Spleen (tissue), 11 donors: ENCODE data around the gene CPT1A. TPM values are rescaled to one million over a fixed set of nuclear protein-coding genes. Genes with fewer than 3 reads are reported as not detected.

Experiments
- DNase-seq: peaks from one replicate; pipeline ENCODE4 v3.0.0-alpha.2; 2020
- H3K27ac ChIP-seq, 8 donors: fragments of 200-600 bp; sonication (generic) in 7 of 8; 1 replicate in 4 of 8; 2 replicates in 4 of 8; pipeline versions ENCODE4 v1.5.0 to v1.8.0; 2016 to 2021; ENCODE audit warnings: inconsistent platforms in 4 of 8, mild to moderate bottlenecking in 4 of 8, moderate library complexity in 1 of 8
- H3K27me3 ChIP-seq, 7 donors: fragments of 200-600 bp; sonication (generic) in 6 of 7; replicated peaks in 1 of 7; 1 replicate in 4 of 7; 2 replicates in 3 of 7; pipeline versions ENCODE4 v1.5.0 to v1.8.0; 2016 to 2021; ENCODE audit warnings: inconsistent platforms in 3 of 7, mild to moderate bottlenecking in 1 of 7
- H3K36me3 ChIP-seq, 6 donors: fragments of 200-600 bp; sonication (generic) in 5 of 6; 1 replicate in 4 of 6; 2 replicates in 2 of 6; pipeline versions ENCODE4 v1.5.0 to v1.8.0; 2016 to 2021; ENCODE audit warnings: inconsistent platforms in 2 of 6
- H3K4me1 ChIP-seq, 6 donors: fragments of 200-600 bp; sonication (generic) in 5 of 6; 1 replicate in 3 of 6; 2 replicates in 3 of 6; pipeline versions ENCODE4 v1.5.0 to v1.8.0; 2016 to 2021; ENCODE audit warnings: inconsistent platforms in 3 of 6
- H3K4me3 ChIP-seq, 8 donors: fragments of 200-600 bp; sonication (generic) in 7 of 8; 1 replicate in 4 of 8; 2 replicates in 4 of 8; pipeline versions ENCODE4 v1.5.0 to v1.8.0; 2016 to 2021; ENCODE audit warnings: inconsistent platforms in 4 of 8, mild to moderate bottlenecking in 4 of 8, moderate library complexity in 2 of 8
- H3K9me3 ChIP-seq, 8 donors: fragments of 200-600 bp; sonication (generic) in 7 of 8; 1 replicate in 4 of 8; 2 replicates in 4 of 8; pipeline versions ENCODE4 v1.5.0 to v1.8.0; 2016 to 2021; ENCODE audit warnings: inconsistent platforms in 4 of 8
- CTCF ChIP-seq, 11 experiments: fragments of 200-600 bp in 7 of 11; fragments of 450-650 bp in 4 of 11; sonication (generic) in 4 of 11; IDR thresholded peaks in 8 of 11; conservative IDR thresholded peaks in 3 of 11; 1 replicate in 7 of 11; 2 replicates in 4 of 11; pipeline versions ENCODE4 v1.4.0 to v1.8.0; 2016 to 2021; ENCODE audit warnings: antibody characterized with exemption in 11 of 11, inconsistent platforms in 4 of 11, mild to moderate bottlenecking in 1 of 11
- POLR2A ChIP-seq, 3 donors: fragments of 450-650 bp; IDR thresholded peaks; one replicate each; pipeline ENCODE4 v1.5.1; 2017; ENCODE audit warnings: antibody characterized with exemption in 3 of 3, mild to moderate bottlenecking in 1 of 3
- POLR2AphosphoS5 ChIP-seq, 3 donors: sonication (generic); formaldehyde crosslinking; IDR thresholded peaks; one replicate each; pipeline ENCODE4 v1.5.1; 2017; ENCODE audit warnings: antibody characterized with exemption in 3 of 3
- WGBS, 5 donors: extraction: QIAGEN DNeasy Blood & Tissue Kit in 3 of 5; methylation state at CpG; one replicate each; pipeline versions ENCODE4 v1.1.5 to v1.1.7; 2013 to 2018; 5-methylcytosine and 5-hydroxymethylcytosine counted together
- intact Hi-C: fragments of 100-400 bp; cut with DNase I; formaldehyde crosslinking; loops from one replicate; pipeline ENCODE4 v1.15.0; 2023; ENCODE audit warnings: low total_unique reads
- polyA plus RNA-seq, 3 donors: library from polyadenylated mRNA; stranded (reverse); fragments of 200-250 nt; gene quantifications; one replicate each; pipeline ENCODE4 v1.2.1, GENCODE V29; 2013
- total RNA-seq, 7 donors: library from RNA; depleted of rRNA in 3 of 7; stranded (reverse); fragments of >200 nt in 3 of 7; fragmentation: NEBNext Ultra II Directional in 4 of 7; extraction: Animal tissue kit (Norgen Biotek cat#: 25700) in 4 of 7; gene quantifications; one replicate each; pipeline versions ENCODE4 v1.1.0 to v1.2.1, GENCODE V29; 2016 to 2021
- donor health status: healthy with polysubstance abuse.
- donor health status: DM: no; HTN: no; CAD: no; lungs with moderate emphysema.
- donor health status: DM: no; HTN: no; CAD: no.
- donor health status: Bipolar disorder and iron deficiency.
- donor health status: healthy.
- donor health status: DM: no; HTN: no; CAD: no.
- donor health status: DM: yes; HTN: yes; CAD: no.

CPT1A gene
- total and polyA plus RNA-seq, 10 donors, result 6.7 to 118 (median 69.4) TPM

GRCh38 chr11:68819362-68819761 is 22.4 kb downstream of the CPT1A start:
- no peak for DNase-seq
- no peaks in the 10 kb centered on the region for H3K27me3 ChIP-seq
- TF ChIP-seq POLR2A (IDR thresholded peaks at IDR 0.05) (no peak), POLR2AphosphoS5 (IDR thresholded peaks at IDR 0.05) (no peak), CTCF (IDR thresholded peaks at IDR 0.05 in 8 of 11, conservative IDR thresholded peaks at IDR 0.05 in 3 of 11) (no peak)
- 82 to 96% (median 85%) methylated on average over 10 of the region's 10 CpGs for WGBS, 5 donors
- peaks cover 0 to 64% (median 34%) of the 10 kb centered on the region in 6 donors for H3K4me1 ChIP-seq
- intact Hi-C loops, result no loop called here
- no peak overlapping the region for H3K4me3 ChIP-seq
- H3K27ac ChIP-seq, result no peak overlapping the region
- peaks cover 0 to 49% (median 15%) of the 10 kb centered on the region in 6 donors for H3K36me3 ChIP-seq
- H3K9me3 ChIP-seq, result no peaks in the 10 kb centered on the region

DNA sequence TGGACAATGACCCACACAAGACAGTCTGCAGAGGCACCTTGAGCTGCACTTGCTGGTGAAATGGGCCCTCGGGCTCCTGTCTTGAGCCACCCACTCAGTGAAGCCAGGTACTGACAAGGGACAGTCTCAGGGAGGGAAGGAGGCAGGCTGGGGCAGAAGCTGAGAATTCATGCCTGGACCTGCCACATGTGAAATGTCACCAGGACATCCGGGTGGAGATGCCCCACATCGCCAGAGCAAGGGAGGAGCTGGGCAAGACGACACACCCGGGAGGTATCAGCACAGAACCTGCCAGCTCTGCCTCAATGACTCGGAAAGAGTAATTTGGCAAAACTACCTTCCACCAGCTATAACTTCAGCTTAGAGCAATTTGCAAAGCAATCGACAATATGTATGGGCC is 23.5 kb downstream of the CPT1A start:
- Histone ChIP-seq H3K4me3 (no peak overlapping the region), H3K4me1 (peaks cover 0 to 63% (median 32%) of the 10 kb centered on the region in 6 donors), H3K27me3 (no peaks in the 10 kb centered on the region), H3K27ac (peak overlapping the region in 1 of 8 donors; percentile 66), H3K9me3 (no peaks in the 10 kb centered on the region), H3K36me3 (peaks cover 0 to 61% (median 19%) of the 10 kb centered on the region in 6 donors)
- no peak for TF ChIP-seq POLR2A (IDR thresholded peaks at IDR 0.05)
- TF ChIP-seq POLR2AphosphoS5 (IDR thresholded peaks at IDR 0.05), result no peak
- TF ChIP-seq CTCF (IDR thresholded peaks at IDR 0.05 in 8 of 11, conservative IDR thresholded peaks at IDR 0.05 in 3 of 11), result no peak
- DNase-seq, result no peak
- 87 to 92% (median 91%) methylated on average over 7 of the region's 7 CpGs for WGBS, 5 donors
- intact Hi-C loops, result no loop called here

GRCh38 chr11:68817554-68817953 is 24.2 kb downstream of the CPT1A start:
- Histone ChIP-seq H3K36me3 (peaks cover 0 to 65% (median 24%) of the 10 kb centered on the region in 6 donors), H3K27ac (peak overlapping the region in 1 of 8 donors; percentile 66), H3K4me3 (no peak overlapping the region), H3K4me1 (peaks cover 0 to 63% (median 32%) of the 10 kb centered on the region in 6 donors), H3K27me3 (no peaks in the 10 kb centered on the region), H3K9me3 (no peaks in the 10 kb centered on the region)
- DNase-seq, result no peak
- TF ChIP-seq CTCF (IDR thresholded peaks at IDR 0.05 in 8 of 11, conservative IDR thresholded peaks at IDR 0.05 in 3 of 11) (no peak), POLR2A (IDR thresholded peaks at IDR 0.05) (no peak), POLR2AphosphoS5 (IDR thresholded peaks at IDR 0.05) (no peak)
- intact Hi-C loops, result no loop called here
- 85 to 94% (median 88%) methylated on average over 3 to 4 of the region's 4 CpGs for WGBS, 5 donors

DNA sequence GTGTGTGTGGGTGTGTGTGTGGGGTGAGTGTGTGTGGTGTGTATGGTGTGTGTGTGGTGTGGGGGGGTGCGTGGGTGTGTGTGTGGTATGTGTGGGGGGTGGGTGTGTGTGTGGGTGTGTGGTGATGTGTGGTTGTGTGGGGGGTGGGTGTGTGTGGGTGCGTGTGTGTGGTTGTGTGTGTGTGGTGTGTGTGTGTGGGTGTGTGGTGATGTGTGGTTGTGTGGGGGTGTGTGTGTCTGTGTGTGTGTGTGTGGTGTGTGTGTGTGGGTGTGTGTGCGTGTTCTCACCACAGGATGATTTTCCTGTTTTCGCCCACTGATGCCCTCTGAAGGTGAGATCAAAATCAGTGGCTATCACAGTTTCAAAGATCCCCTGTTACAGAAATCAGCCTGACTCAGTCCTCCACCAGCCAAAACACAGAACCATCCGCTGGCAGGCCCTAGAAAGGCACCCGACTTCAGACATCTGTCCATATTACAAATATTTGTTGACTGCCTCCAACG is 24.7 kb downstream of the CPT1A start:
- intact Hi-C loops, result no loop called here
- DNase-seq, result no peak
- Histone ChIP-seq H3K27me3 (no peaks in the 10 kb centered on the region), H3K27ac (peak overlapping the region in 1 of 8 donors; percentile 66), H3K4me3 (no peak overlapping the region), H3K9me3 (no peaks in the 10 kb centered on the region), H3K4me1 (peaks cover 0 to 68% (median 31%) of the 10 kb centered on the region in 6 donors), H3K36me3 (peaks cover 0 to 65% (median 30%) of the 10 kb centered on the region in 6 donors)
- 61 to 69% (median 64%) methylated on average over 7 of the region's 7 CpGs for WGBS, 5 donors
- TF ChIP-seq CTCF (IDR thresholded peaks at IDR 0.05 in 8 of 11, conservative IDR thresholded peaks at IDR 0.05 in 3 of 11) (no peak), POLR2AphosphoS5 (IDR thresholded peaks at IDR 0.05) (no peak), POLR2A (IDR thresholded peaks at IDR 0.05) (no peak)
